Measurements from ENCODE around the gene HYLS1. TPM values are rescaled to one million over a fixed set of nuclear protein-coding genes. Genes with fewer than 3 reads are reported as not detected.

Gene HYLS1
- 10.3 and 11.2 TPM in 2 replicates for total RNA-seq

DNA sequence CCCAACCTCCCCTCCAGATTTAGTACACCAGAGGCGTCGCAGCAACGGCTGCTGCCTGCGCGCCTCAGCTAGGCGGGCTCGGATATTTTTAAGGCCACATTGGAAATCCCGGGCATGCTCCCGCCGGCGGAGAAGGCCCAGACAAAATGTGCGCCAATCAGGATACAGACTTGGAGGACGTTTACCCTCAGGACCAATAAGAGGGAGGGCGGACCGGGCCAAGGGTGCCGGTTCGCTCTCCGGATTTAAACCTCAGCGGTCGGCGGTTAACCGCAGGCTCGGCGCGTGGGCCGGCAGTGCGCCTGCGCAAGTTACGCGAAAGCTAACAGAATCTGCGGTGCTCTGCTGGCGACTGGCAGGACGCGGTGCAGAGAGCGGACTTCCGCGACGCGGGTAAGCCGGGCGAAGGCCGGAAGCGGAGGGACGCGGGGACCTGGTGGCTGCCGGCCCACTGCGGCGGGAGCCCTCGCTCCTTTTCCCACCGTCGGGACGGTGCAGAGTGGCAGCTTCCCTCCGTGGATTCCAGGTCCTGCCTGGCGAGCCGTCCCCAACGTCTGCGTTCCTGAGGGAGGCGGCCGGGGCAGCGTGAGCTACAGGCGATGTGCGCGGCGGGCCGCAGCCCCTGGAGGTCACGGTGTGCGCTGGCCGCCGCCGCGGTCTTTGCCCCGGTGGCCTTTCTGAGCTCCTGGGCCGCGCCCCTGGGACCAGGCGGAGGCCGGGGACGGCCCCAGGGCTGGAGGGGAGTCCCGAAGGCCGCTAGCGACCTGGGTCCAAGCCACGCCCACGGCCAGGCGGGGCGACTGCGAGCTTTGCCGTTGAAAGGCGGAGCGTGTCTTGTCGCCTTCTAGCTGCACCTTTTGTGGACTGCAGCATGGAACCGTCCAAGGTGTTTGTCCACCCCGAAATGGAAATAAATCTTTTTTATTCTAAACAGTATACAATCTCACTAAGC, at the start of gene HYLS1:
TSS of gene HYLS1 (plus strand) at position 296 of the 952 bp plus-strand sequence. CDS start 11,701 bp downstream, outside the sequence.

DNA sequence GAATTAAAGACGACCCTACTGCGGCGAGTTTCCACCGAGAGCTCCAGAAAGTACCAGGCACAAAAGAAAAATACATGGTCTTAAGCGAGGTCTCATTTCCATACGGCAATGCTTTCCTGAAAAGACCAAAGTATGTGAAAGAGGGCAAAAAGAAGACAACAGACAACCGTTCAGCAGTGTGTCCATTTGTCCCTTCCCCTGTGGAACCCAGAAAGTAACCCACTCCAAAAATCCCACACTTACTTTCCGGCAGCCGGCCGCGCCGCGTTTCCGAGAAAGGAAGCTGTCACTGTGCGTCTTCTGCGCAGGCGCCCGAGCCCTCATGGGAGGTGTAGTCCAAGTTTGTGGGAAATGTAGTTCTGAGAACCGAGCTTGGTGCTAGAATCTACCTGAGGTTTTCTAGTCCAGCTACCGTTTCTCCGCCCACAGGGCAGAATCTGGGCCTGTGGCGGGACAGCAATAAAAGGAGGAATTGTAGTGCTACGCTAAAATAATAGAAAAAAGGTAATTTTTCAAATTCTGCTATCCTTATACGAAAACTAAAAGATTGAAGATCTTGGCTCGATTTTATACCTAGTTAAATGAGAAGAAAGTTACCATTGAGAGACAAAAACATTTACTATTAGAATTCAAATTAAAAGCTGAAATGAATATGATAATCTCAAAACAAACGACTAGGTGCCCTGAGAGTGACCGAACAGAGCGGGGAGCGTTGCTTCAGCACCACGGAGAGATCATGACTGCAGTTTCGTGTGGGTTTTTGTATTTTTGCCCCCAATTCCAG, 15.7 kb downstream of the HYLS1 start, which contains the start of gene PUS3:
TSS of gene PUS3 (minus strand) at position 280 of the 784 bp plus-strand sequence. CDS start 6,922 bp downstream, outside the sequence.

DNA sequence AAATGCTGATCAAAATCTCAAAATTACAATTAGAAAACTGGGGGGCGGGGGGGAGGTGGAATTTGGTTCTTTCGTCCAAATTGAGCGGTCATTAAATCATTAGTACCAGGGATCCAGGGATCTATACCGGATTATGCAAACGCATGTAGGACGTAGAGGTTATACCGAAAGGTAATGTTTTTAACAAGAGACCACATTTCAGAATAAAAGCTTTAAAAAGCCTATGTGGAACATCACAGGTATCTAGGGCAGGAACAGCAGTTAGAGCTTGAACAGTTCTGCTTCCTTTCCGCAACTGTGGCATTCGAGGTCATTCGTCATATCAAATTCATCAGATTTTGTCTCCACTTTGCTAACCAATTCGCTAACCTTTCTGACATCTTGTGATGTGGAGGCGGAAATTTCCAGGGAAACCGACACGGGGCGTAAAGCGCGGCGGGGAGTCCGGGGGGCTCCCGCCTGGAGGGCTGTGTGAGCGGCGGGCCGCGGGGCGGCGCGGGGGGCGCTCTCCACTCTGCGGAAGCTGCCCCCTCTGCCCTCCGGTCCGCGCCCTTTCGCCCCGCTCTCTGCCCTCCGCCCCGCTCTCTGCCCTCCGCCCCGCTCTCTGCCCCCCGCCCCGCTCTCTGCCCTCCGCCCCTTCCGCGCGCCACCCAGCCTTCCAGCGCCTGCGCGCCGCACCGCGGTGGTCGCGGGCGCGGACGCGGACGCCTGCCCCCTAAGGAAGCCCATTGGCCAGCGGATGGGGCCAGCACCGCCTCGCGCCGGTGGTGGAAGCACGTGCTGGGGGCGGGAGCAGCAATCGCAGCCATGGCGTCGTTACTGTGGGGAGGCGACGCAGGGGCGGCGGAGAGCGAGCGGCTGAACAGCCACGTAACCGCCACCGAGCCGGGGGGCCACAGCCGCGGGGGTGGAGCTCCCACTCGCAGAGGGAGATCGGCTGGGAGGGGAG, 16.5 kb downstream of the HYLS1 start, which contains the start of gene DDX25:
TSS of gene DDX25 (plus strand) at position 798 of the 949 bp plus-strand sequence. CDS start at position 808, 10 bp downstream.

DNA sequence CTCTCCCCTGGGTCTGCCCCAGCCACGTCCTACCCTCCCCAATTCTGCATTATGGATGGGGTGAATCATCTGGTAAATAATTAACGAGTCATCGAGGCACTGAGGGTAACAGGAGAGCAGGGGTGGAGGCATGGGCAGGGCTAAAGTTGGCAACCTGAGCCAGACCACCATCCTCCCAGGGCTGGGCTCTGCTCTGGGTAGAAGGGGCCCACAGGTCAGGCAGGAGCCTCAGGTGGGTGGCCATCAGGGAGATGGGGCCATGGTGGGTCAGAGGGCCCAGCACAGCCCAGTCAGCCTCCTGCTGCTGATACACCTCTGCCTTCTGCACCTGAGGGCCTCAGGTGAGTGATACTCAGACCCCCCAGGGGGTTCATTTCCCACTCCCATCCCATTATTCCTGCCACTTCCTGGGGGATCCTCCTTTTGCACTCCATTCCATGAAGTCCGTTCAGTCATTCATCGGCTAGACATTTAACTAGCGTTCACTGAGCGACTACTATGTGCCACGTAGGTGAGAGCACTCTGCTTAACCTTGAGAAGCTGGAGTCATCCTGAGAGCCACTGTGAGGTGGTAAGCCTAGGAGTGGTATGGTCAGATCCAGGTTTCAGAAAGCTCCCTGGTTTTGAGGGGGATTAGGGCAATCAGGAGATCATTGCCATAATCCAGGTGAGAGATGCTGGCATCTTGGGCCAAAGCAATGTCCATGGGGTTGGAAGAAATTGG, 58.5 kb downstream of the HYLS1 start, which contains the start of gene VSIG10L2:
TSS of gene VSIG10L2 (plus strand) at position 248 of the 724 bp plus-strand sequence. CDS start at position 260, 12 bp downstream.

Other genes with a start within 250 kb of the HYLS1 start
- gene ACRV1, start 206.8 kb upstream of the HYLS1 start, total RNA-seq: not detected in 2 replicates
- gene PATE1, start 141.4 kb upstream of the HYLS1 start, total RNA-seq: not detected in 2 replicates
- 1.3 TPM in 1 of 2 replicates, not detected in the other for gene PATE2, start 108.8 kb upstream of the HYLS1 start, total RNA-seq
- not detected in 2 replicates for gene PATE3, start 99.5 kb upstream of the HYLS1 start, total RNA-seq
- not detected in 2 replicates for gene PATE4, start 54.4 kb upstream of the HYLS1 start, total RNA-seq
- 7.0 and 9.3 TPM in 2 replicates for gene PUS3, start 15.5 kb downstream of the HYLS1 start, total RNA-seq
- not detected in 2 replicates for gene DDX25, start 16.8 kb downstream of the HYLS1 start, total RNA-seq
- gene VSIG10L2, start 58.4 kb downstream of the HYLS1 start, total RNA-seq: not detected in 2 replicates
- gene CDON, start 175.2 kb downstream of the HYLS1 start, total RNA-seq: 0.67 and 1.7 TPM in 2 replicates

Measured in mammary microvascular endothelial cell (primary cell).